HG03460 (cell line): ENCODE measurements around the gene CNIH3.
A peak's percentile ranks its signal among the peaks of the same experiment; 100 is the strongest.

Experiments
- ATAC-seq: cut with Tn5 transposase; IDR thresholded peaks from one replicate; pipeline ENCODE4 v1.9.1; 2021; ENCODE audit not compliant: unreplicated experiment

The CNIH3 gene

GRCh38 chr1:224739997-224740684 lies 124.0 kb downstream of the CNIH3 start:
- peak; percentile 72 for ATAC-seq

- no peak for ATAC-seq
These were observed 124.6 kb downstream of the CNIH3 start for GRCh38 chr1:224740685-224741052.

- ATAC-seq = no peak
These were observed 126.2 kb downstream of the CNIH3 start for GRCh38 chr1:224742349-224742748.

- no peak for ATAC-seq
These were observed 127.6 kb downstream of the CNIH3 start for GRCh38 chr1:224743608-224744164.

GRCh38 chr1:224744521-224744920 lies 128.4 kb downstream of the CNIH3 start:
- ATAC-seq = no peak

GRCh38 chr1:224745394-224745793 lies 129.3 kb downstream of the CNIH3 start:
- ATAC-seq = no peak

- ATAC-seq = no peak
These were observed 129.8 kb downstream of the CNIH3 start for GRCh38 chr1:224745924-224746323.

GRCh38 chr1:224747578-224747977 lies 131.5 kb downstream of the CNIH3 start:
- no peak for ATAC-seq

GRCh38 chr1:224749916-224750315 lies 133.8 kb downstream of the CNIH3 start:
- no peak for ATAC-seq

- no peak for ATAC-seq
These were observed 135.7 kb downstream of the CNIH3 start for GRCh38 chr1:224751624-224752311.

GRCh38 chr1:224753491-224753890 lies 137.4 kb downstream of the CNIH3 start:
- no peak for ATAC-seq

GRCh38 chr1:224755586-224755985 lies 139.5 kb downstream of the CNIH3 start:
- ATAC-seq = no peak

GRCh38 chr1:224757508-224757907 lies 141.4 kb downstream of the CNIH3 start:
- no peak for ATAC-seq

- no peak for ATAC-seq
These were observed 143.0 kb downstream of the CNIH3 start for GRCh38 chr1:224759135-224759534.

GRCh38 chr1:224759681-224760091 lies 143.6 kb downstream of the CNIH3 start:
- no peak for ATAC-seq

GRCh38 chr1:224760163-224760562 lies 144.0 kb downstream of the CNIH3 start:
- no peak for ATAC-seq

- ATAC-seq = no peak
These were observed 145.1 kb downstream of the CNIH3 start for GRCh38 chr1:224761245-224761644.

- no peak for ATAC-seq
These were observed 145.9 kb downstream of the CNIH3 start for GRCh38 chr1:224762046-224762445.

GRCh38 chr1:224762701-224763100 lies 146.6 kb downstream of the CNIH3 start:
- no peak for ATAC-seq

- no peak for ATAC-seq
These were observed 147.1 kb downstream of the CNIH3 start for GRCh38 chr1:224763126-224763775.

GRCh38 chr1:224766266-224766665 lies 150.1 kb downstream of the CNIH3 start:
- no peak for ATAC-seq

GRCh38 chr1:224767031-224767430 lies 150.9 kb downstream of the CNIH3 start:
- no peak for ATAC-seq
